Activated naive CD8-positive, alpha-beta T cell (primary cell): Measurements from ENCODE around the gene RPS23.

ENCODE experiments used
- H3K27ac Mint-ChIP-seq: one replicate; pipeline ENCODE4 v1.8.0; 2021; ENCODE audit warnings: mixed read lengths
- H3K27me3 Mint-ChIP-seq: one replicate; pipeline ENCODE4 v1.8.0; 2021; ENCODE audit warnings: mixed read lengths
- H3K36me3 Mint-ChIP-seq: one replicate; pipeline ENCODE4 v1.8.0; 2021; ENCODE audit warnings: mixed read lengths
- H3K4me1 Mint-ChIP-seq: one replicate; pipeline ENCODE4 v1.8.0; 2021; ENCODE audit warnings: low read depth, mixed read lengths
- H3K4me3 Mint-ChIP-seq: one replicate; pipeline ENCODE4 v1.8.0; 2021; ENCODE audit warnings: mild to moderate bottlenecking, mixed read lengths
- H3K9me3 Mint-ChIP-seq: one replicate; pipeline ENCODE4 v1.8.0; 2021; ENCODE audit warnings: low read depth, mixed read lengths

The RPS23 gene

DNA sequence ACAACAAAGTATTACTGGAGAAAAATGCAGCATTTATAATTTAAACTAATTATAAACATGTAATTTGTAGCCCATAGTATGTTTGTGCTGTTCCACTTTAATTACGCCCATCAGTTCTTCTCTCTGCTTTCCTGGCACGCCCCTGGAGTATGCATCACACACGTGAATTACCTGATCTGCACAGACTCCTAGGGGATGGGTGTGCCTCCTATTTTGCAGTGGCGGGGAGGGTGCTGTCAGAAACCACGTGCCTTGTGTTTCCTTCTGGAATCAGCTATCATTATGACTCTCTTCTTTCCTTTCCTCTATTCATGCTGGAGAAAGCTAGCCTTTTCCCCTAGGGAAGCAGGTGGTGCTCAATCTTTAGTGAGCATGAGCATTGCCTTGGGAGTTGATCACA lies 43.3 kb downstream of the RPS23 start:
- Mint-ChIP-seq H3K9me3 (no peaks in the 10 kb centered on the region), H3K27ac (no peak overlapping the region), H3K4me3 (no peak overlapping the region), H3K4me1 (no peaks in the 10 kb centered on the region), H3K27me3 (no peaks in the 10 kb centered on the region), H3K36me3 (no peaks in the 10 kb centered on the region)

DNA sequence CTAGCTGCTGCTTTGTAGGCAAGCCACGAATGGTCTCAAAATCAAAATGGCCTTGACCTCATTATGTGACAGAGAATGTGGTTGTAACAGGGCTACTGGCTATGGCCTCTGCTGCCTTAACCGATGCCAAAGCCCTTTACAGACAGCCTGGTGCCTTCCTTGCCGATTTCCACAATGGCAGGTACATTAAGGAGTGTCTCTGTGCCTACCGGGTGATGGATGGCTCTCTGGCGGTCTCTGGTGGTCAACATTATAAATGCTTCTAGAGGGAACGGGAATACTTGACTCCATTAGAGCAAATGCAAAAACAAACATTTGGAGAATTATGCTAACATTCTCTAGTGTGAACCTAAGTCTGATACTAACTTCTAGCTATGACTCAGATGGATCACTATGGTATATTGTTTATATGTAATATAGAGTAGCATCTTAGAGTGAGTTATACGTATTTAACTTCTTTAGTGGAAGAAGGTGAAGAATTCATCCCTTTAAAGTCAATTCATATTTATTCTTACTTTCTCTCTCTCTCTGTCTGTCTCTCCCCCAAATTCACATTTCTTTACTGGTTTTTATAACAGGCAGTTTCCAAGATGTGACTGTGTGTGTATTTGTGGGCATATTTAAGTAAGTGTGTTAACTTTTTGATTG lies 52.5 kb downstream of the RPS23 start:
- no peaks in the 10 kb centered on the region for H3K27me3 Mint-ChIP-seq

More for the DNA sequence above, 52.5 kb downstream of the RPS23 start:
- Mint-ChIP-seq H3K4me1 (peaks cover 4% of the 10 kb centered on the region), H3K4me3 (no peak overlapping the region), H3K9me3 (no peaks in the 10 kb centered on the region), H3K27ac (no peak overlapping the region), H3K36me3 (no peaks in the 10 kb centered on the region)
